GM12878 (cell line): ENCODE measurements around the gene FCRL6. TPM values are rescaled to one million over a fixed set of nuclear protein-coding genes. Genes with fewer than 3 reads are reported as not detected.

Experiments used
- ATAC-seq: fragments of 200-7000 bp; cut with Tn5 transposase; 3 replicates; pipeline ENCODE4 v1.9.1; 2020; ENCODE audit warnings: mild to moderate bottlenecking, moderate library complexity
- BruUV-seq: library from RNA; stranded (reverse); fragments of 400-500 nt; replicated peaks from 2 replicates; lab custom pipeline; 2021; lab: Mats Ljungman, UMichigan
- CTCF ChIA-PET: fragments of 300-600 bp; sonication (Branson Sonifier 250); formaldehyde crosslinking; extraction: SDS; loops from one replicate; lab custom pipeline; 2021; ENCODE audit warnings: inconsistent platforms; lab: Yijun Ruan, JAX
- POLR2A ChIA-PET: fragments of 350-600 bp; formaldehyde crosslinking; extraction: SDS; loops from one replicate; lab custom pipeline; 2021; ENCODE audit warnings: inconsistent platforms; lab: Charles Lee
- RAD21 ChIA-PET: fragments of 300-600 bp; sonication (Branson Sonifier 250); formaldehyde crosslinking; loops from one replicate; lab custom pipeline; 2023; ENCODE audit warnings: antibody characterized with exemption; ENCODE audit not compliant: unreplicated experiment; lab: Charles Lee
- SMC1A ChIA-PET: fragments of 300-600 bp; sonication (Branson Sonifier 250); formaldehyde crosslinking; loops from one replicate; lab custom pipeline; 2023; ENCODE audit not compliant: unreplicated experiment, uncharacterized antibody; lab: Charles Lee
- DNase-seq: peaks from one replicate; pipeline ENCODE4 v3.0.0-alpha.2; 2011; ENCODE audit warnings: low read depth, low spot score
- FAIRE-seq: peaks from 3 replicates; lab custom pipeline; 2011; peaks lifted over from hg19 to GRCh38; lab: Jason Lieb, UNC
- H2AFZ ChIP-seq: 2 replicates; pipeline ENCODE4 v1.6.0; 2011; ENCODE audit warnings: low read depth, low read length, control low read depth; ENCODE audit not compliant: control insufficient read depth
- H3K27ac ChIP-seq: 2 replicates; pipeline ENCODE4 v1.5.1; 2011; ENCODE audit warnings: control low read depth; ENCODE audit not compliant: control insufficient read depth, insufficient read depth
- H3K27me3 ChIP-seq, 2 experiments: replicated peaks in 1 of 2; 2 replicates each; pipeline versions ENCODE4 v1.6.0 to v1.6.1; 2011; ENCODE audit warnings: low read length in 1 of 2; ENCODE audit not compliant: control insufficient read depth in 2 of 2, insufficient read depth in 2 of 2
- H3K36me3 ChIP-seq, 2 experiments: 2 replicates each; pipeline ENCODE4 v1.5.1; 2011; ENCODE audit warnings: low read length in 1 of 2; ENCODE audit not compliant: control insufficient read depth in 2 of 2, insufficient read depth in 2 of 2
- H3K4me1 ChIP-seq: 2 replicates; pipeline ENCODE4 v1.6.1; 2011; ENCODE audit warnings: mild to moderate bottlenecking, low read length, moderate library complexity, mixed read lengths; ENCODE audit not compliant: control insufficient read depth, insufficient read depth
- H3K4me2 ChIP-seq: 2 replicates; pipeline ENCODE4 v1.6.0; 2011; ENCODE audit warnings: control low read depth; ENCODE audit not compliant: control insufficient read depth, insufficient read depth
- H3K4me3 ChIP-seq: fragments of 200-600 bp; sonication (generic); 2 replicates; pipeline ENCODE4 v1.5.1; 2016
- H3K79me2 ChIP-seq: 2 replicates; pipeline ENCODE4 v1.6.0; 2011; ENCODE audit warnings: low read length; ENCODE audit not compliant: control insufficient read depth, insufficient read depth
- H3K9ac ChIP-seq: 2 replicates; pipeline ENCODE4 v1.8.0; 2011; ENCODE audit warnings: low read length, control low read depth, mixed read lengths; ENCODE audit not compliant: control insufficient read depth, insufficient read depth
- H3K9me3 ChIP-seq: replicated peaks from 3 replicates; pipeline ENCODE4 v1.5.1; 2011; ENCODE audit warnings: mild to moderate bottlenecking, low read length; ENCODE audit not compliant: control insufficient read depth, insufficient read depth
- H4K20me1 ChIP-seq: 2 replicates; pipeline ENCODE4 v1.6.0; 2011; ENCODE audit not compliant: control insufficient read depth, insufficient read depth
- BACH1 ChIP-seq: fragments of 450-650 bp; IDR thresholded peaks from 2 replicates; pipeline ENCODE4 v1.6.1; 2017; ENCODE audit warnings: mild to moderate bottlenecking, borderline replicate concordance
- CEBPB ChIP-seq, 2 experiments: fragments of 150-350 bp in 1 of 2; IDR thresholded peaks; 2 replicates each; pipeline ENCODE4 v1.6.1; 2012 to 2014; ENCODE audit warnings: low read depth in 2 of 2, low read length in 2 of 2, borderline replicate concordance in 1 of 2, inconsistent platforms in 1 of 2
- EP300 ChIP-seq, 2 experiments: fragments of 150-350 bp in 1 of 2; IDR thresholded peaks; 2 replicates each; pipeline ENCODE4 v1.6.1; 2011 to 2012; ENCODE audit warnings: low read depth in 2 of 2, low read length in 2 of 2, borderline replicate concordance in 1 of 2, improper control_type of control experiment in 1 of 2, inconsistent platforms in 1 of 2; ENCODE audit not compliant: control insufficient read depth in 1 of 2
- FOS ChIP-seq: IDR thresholded peaks from 3 replicates; pipeline ENCODE4 v1.6.1; 2011; ENCODE audit warnings: borderline replicate concordance; ENCODE audit not compliant: insufficient read length; ENCODE audit errors: extremely low read depth
- FOXM1 ChIP-seq: IDR thresholded peaks from 2 replicates; pipeline ENCODE4 v1.6.1; 2012; ENCODE audit warnings: low read depth, mild to moderate bottlenecking, inconsistent platforms, low read length, moderate library complexity
- JUNB ChIP-seq: IDR thresholded peaks from 2 replicates; pipeline ENCODE4 v1.6.1; 2016; ENCODE audit warnings: antibody characterized with exemption, mild to moderate bottlenecking
- NFXL1 ChIP-seq: fragments of 450-650 bp; IDR thresholded peaks from 2 replicates; pipeline ENCODE4 v1.6.1; 2017; ENCODE audit warnings: antibody characterized with exemption, mild to moderate bottlenecking, borderline replicate concordance
- NFYA ChIP-seq: IDR thresholded peaks from 2 replicates; pipeline ENCODE4 v1.6.1; 2011; ENCODE audit warnings: low read depth, mild to moderate bottlenecking, low read length, improper control_type of control experiment, borderline replicate concordance
- NFYB ChIP-seq: IDR thresholded peaks from 2 replicates; pipeline ENCODE4 v1.6.1; 2011; ENCODE audit warnings: low read depth, mild to moderate bottlenecking, low read length, improper control_type of control experiment, moderate library complexity; ENCODE audit not compliant: insufficient read depth
- RAD21 ChIP-seq: IDR thresholded peaks from 2 replicates; pipeline ENCODE4 v1.6.1; 2011; ENCODE audit warnings: mild to moderate bottlenecking, low read depth, low read length, moderate library complexity; ENCODE audit not compliant: insufficient read depth
- RFX5 ChIP-seq: IDR thresholded peaks from 2 replicates; pipeline ENCODE4 v1.6.1; 2011; ENCODE audit warnings: low read depth, low read length, improper control_type of control experiment
- SIN3A ChIP-seq: IDR thresholded peaks from 2 replicates; pipeline ENCODE4 v1.6.1; 2012; ENCODE audit warnings: low read depth, low read length, improper control_type of control experiment
- SMC3 ChIP-seq: IDR thresholded peaks from 2 replicates; pipeline ENCODE4 v1.6.1; 2011; ENCODE audit warnings: low read length, improper control_type of control experiment, borderline replicate concordance
- STAT3 ChIP-seq: IDR thresholded peaks from 2 replicates; pipeline ENCODE4 v1.6.1; 2011; ENCODE audit warnings: low read depth, low read length, improper control_type of control experiment
- WGBS: methylation state at CpG from one replicate; pipeline ENCODE4 v1.1.6; 2016; ENCODE audit warnings: low lambda C conversion rate; ENCODE audit not compliant: insufficient replicate concordance, insufficient coverage; ENCODE audit errors: missing lambda C conversion rate; 5-methylcytosine and 5-hydroxymethylcytosine counted together
- in situ Hi-C: fragments of 300-500 bp; cut with MboI; formaldehyde crosslinking; loops from 9 replicates; pipeline ENCODE4 v1.14.3; 2018; ENCODE audit warnings: mixed read lengths
- intact Hi-C: fragments of 100-400 bp; cut with micrococcal nuclease; formaldehyde crosslinking; loops from one replicate; pipeline ENCODE4 v1.14.2; 2022; ENCODE audit not compliant: unreplicated experiment
- polyA plus RNA-seq, 11 experiments: library from polyadenylated mRNA; depleted of rRNA in 4 of 11; unstranded in 6 of 11; stranded (reverse) in 5 of 11; fragments of >200 nt; fragmentation: Nextera tagmentation in 4 of 11; fragmentation: Illumina TruSeq in 1 of 11; extraction: Ambion mirVana in 4 of 11; extraction: Trizol in 1 of 11; gene quantifications; 1 replicate in 1 of 11; 2 replicates in 10 of 11; pipeline versions ENCODE4 v1.2.1 to v1.2.3, GENCODE V29; 2011 to 2016; ENCODE audit warnings: inconsistent platforms in 2 of 11, missing spikeins in 2 of 11, low read depth in 1 of 11
- total RNA-seq, 4 experiments: library from RNA; depleted of rRNA in 3 of 4; stranded (reverse); fragments of >200 nt in 3 of 4; fragmentation: Illumina TruSeq in 1 of 4; extraction: Trizol in 1 of 4; gene quantifications; 2 replicates each; pipeline versions ENCODE4 v1.2.1 to v1.2.3, GENCODE V29; 2013 to 2021
- TF ChIP-seq, protein P1 (sequence below): fragments of 450-650 bp; IDR thresholded peaks from 2 replicates; pipeline ENCODE4 v1.6.1; 2017; ENCODE audit warnings: mild to moderate bottlenecking, low read depth, inconsistent platforms; ENCODE audit not compliant: poor library complexity, severe bottlenecking
- TF ChIP-seq, protein P2 (sequence below), 3 experiments: IDR thresholded peaks in 2 of 3; conservative IDR thresholded peaks in 1 of 3; 2 replicates each; pipeline ENCODE4 v1.5.1; 2011; ENCODE audit warnings: low read depth in 3 of 3, low read length in 3 of 3, mild to moderate bottlenecking in 3 of 3, control low read depth in 2 of 3, moderate library complexity in 2 of 3, inconsistent platforms in 1 of 3, mixed read lengths in 1 of 3; ENCODE audit not compliant: control insufficient read depth in 2 of 3, insufficient read depth in 1 of 3; ENCODE audit errors: extremely low read depth in 1 of 3

FCRL6 gene
- total and polyA plus RNA-seq, 10 of the 15 experiments (the other 5 are each of a cell fraction or from before 2014, with no cell fraction given): 0.04 to 0.16 (median 0.11) TPM; not detected in 7

DNA sequence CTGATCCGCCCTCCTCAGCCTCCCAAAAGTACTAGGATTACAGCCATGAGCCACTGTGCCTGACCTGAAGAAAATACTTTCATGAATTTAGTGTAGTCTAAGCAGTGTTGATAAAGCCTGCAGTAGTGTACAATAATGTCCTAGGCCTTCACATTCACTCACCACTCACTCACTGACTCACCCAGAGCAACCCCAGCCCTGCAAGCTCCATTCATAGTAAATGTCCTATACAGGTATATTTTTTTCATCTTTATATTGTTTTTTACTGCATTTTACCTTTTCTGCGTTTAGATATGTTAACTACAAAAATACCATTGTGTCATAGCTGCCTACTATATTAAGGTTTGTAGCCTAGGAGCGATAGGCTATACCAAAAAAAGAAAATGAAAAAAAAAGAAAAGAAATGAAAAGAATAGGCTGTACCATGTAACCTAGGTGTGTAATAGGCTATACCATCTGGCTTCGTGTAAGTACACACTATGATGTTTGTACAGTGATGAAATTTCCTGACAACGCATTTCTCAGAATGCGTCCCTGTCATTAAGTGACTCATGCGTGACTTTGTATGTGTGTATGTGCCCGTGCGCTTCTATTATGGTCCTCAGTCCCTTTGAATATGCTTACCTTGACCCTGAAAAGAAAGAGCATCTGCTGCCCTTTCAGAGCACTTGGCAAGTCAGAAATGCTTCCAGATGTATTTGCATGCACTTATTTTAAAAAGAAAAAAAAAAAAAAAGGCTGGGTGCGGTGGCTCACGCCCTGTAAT lies 15.3 kb downstream of the FCRL6 start (continued):
- TF ChIP-seq SIN3A (no peak), CEBPB (IDR thresholded peaks at IDR 0.05; ENCODE audit: borderline replicate concordance in 1 of 2, low read depth in 2 of 2, low read length in 2 of 2) (no peak), STAT3 (no peak), NFYA (no peak), NFXL1 (no peak), RAD21 (no peak), RFX5 (no peak)

DNA sequence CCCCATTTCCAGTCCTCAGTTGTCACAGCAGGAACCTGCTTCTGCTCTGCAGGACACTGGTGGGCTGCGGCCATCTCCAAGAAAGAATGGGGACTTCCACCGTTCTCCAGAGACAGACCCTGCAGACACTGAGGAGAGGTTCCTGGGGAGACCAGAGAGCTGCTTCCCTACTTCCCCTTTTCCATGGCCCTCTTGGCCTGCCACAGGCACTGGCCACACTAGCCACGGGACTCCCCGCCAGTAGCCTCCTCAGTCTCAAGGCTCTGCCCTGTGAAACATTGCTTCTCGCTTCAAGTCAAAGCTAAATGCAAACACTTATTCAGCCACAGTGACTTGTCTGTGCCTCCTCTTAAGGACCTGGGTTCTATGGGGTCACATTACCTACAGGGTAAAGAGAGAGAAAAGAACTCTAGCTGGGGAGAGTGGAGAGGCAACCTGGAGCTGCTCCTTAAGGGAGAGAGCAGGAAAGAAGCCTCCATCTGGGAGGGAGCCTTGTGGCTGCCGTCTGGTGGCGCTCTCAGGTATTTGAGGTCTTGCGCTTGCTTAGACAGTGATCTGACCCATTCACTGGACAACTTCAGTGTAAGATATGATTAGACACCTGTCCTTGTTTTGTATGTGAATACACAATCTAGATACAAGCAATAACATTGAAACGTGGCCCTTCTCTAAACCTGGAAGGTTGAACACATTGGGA lies 19.2 kb downstream of the FCRL6 start:
- H3K27ac ChIP-seq: no peak overlapping the region
- intact Hi-C loops (no loop called here), in situ Hi-C loops (no loop called here)
- no peaks in the 10 kb centered on the region; the same call in 2 of the 3 replicates for H3K9me3 ChIP-seq
- ChIA-PET CTCF (interaction anchor here (0.6 to 16.1 kb wide), 10 partner anchors 9 to 462 kb away, joined by 3 to 178 read pairs (median 4); partner anchors contain the start of gene FCRL6), POLR2A (no interaction called here), SMC1A (interaction anchor here (1.1 to 5.9 kb wide), 6 partner anchors 10 to 70 kb away, joined by 3 to 35 read pairs (median 4); no protein-coding TSS in a partner anchor), RAD21 (no interaction called here)
- H3K4me2 ChIP-seq: no peak overlapping the region
- DNase-seq: no peak
- H2AFZ ChIP-seq: no peak overlapping the region
- H3K79me2 ChIP-seq: no peaks in the 10 kb centered on the region
- peaks cover 6% of the 10 kb centered on the region for H3K4me1 ChIP-seq
- H3K9ac ChIP-seq: no peak overlapping the region
- H4K20me1 ChIP-seq: no peaks in the 10 kb centered on the region
- no peak overlapping the region for H3K4me3 ChIP-seq
- ATAC-seq: peak; percentile 74
- WGBS: 46% methylated on average over 9 of the region's 9 CpGs
- H3K36me3 ChIP-seq: no peaks in the 10 kb centered on the region
- H3K27me3 ChIP-seq: peaks cover 0 to 4% of the 10 kb centered on the region in 2 experiments; a peak in 2 of 4 replicates
- FAIRE-seq: no peak
- BruUV-seq: no TSS peak
- TF ChIP-seq FOS (no peak), SMC3 (peak; percentile 18; the same call in 1 of the 2 replicates), JUNB (no peak), NFYB (no peak), RAD21 (peak; percentile 30; the same call in 1 of the 2 replicates), BACH1 (no peak), FOXM1 (no peak), EP300 (IDR thresholded peaks at IDR 0.05; ENCODE audit: borderline replicate concordance in 1 of 2, control insufficient read depth in 1 of 2, low read depth in 2 of 2, low read length in 2 of 2) (no peak)
- TF ChIP-seq, protein P1, sequence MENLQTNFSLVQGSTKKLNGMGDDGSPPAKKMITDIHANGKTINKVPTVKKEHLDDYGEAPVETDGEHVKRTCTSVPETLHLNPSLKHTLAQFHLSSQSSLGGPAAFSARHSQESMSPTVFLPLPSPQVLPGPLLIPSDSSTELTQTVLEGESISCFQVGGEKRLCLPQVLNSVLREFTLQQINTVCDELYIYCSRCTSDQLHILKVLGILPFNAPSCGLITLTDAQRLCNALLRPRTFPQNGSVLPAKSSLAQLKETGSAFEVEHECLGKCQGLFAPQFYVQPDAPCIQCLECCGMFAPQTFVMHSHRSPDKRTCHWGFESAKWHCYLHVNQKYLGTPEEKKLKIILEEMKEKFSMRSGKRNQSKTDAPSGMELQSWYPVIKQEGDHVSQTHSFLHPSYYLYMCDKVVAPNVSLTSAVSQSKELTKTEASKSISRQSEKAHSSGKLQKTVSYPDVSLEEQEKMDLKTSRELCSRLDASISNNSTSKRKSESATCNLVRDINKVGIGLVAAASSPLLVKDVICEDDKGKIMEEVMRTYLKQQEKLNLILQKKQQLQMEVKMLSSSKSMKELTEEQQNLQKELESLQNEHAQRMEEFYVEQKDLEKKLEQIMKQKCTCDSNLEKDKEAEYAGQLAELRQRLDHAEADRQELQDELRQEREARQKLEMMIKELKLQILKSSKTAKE: no peak
- TF ChIP-seq, protein P2, sequence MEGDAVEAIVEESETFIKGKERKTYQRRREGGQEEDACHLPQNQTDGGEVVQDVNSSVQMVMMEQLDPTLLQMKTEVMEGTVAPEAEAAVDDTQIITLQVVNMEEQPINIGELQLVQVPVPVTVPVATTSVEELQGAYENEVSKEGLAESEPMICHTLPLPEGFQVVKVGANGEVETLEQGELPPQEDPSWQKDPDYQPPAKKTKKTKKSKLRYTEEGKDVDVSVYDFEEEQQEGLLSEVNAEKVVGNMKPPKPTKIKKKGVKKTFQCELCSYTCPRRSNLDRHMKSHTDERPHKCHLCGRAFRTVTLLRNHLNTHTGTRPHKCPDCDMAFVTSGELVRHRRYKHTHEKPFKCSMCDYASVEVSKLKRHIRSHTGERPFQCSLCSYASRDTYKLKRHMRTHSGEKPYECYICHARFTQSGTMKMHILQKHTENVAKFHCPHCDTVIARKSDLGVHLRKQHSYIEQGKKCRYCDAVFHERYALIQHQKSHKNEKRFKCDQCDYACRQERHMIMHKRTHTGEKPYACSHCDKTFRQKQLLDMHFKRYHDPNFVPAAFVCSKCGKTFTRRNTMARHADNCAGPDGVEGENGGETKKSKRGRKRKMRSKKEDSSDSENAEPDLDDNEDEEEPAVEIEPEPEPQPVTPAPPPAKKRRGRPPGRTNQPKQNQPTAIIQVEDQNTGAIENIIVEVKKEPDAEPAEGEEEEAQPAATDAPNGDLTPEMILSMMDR (IDR thresholded peaks at IDR 0.05 in 2 of 3, conservative IDR thresholded peaks at IDR 0.05 in 1 of 3; ENCODE audit: control insufficient read depth in 2 of 3, extremely low read depth in 1 of 3, insufficient read depth in 1 of 3, low read depth in 3 of 3, low read length in 3 of 3): peak; percentile 53 to 68 (median 66)
